NCI-H446 treated with DMSO at 0.1 percent for 48 hours (cell line): ENCODE measurements around the gene SLC22A17.

Experiments used
- DNase-seq: peaks from one replicate; lab custom pipeline; 2025; lab: John Stamatoyannopoulos, UW

SLC22A17 gene

DNA sequence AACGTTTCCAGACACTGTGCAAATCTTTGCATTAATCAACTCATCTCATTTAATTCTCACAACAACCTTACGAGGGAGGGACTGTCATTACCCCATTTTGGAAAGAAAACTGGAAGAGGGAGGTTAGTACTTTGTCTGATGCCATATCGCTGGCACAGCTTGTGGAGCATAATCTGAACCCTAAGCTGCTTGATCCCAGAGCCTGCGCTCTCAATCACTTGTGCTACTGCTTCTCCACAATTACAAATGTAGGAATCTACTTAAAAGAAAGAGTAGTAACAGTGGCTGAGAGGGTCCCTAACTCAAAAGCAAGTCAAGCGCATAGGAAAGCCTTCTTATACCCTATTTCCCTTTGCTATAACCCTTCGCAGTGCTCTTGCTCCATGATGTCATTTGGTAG lies 9.1 kb upstream of the SLC22A17 start:
- DNase-seq, result no peak

DNA sequence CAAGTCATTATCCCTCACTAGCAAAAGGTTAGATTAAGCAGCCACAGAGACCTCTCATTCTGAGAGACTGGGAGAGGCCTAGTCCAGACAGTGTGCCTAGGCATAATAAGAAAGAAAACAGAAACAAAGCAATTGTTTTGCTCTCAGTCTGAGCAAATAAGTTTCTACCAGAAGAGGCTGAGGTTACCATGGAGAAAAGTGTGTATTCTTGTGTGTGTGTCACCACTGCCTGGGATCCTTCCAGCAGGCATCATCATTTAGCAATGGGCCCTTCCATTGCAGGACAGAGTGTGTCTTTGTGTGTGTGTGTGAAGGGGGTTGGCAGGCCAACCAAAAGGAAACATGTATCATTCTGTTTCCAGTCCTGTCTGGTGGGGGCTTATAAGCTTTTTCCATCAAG lies 8.6 kb upstream of the SLC22A17 start:
- no peak for DNase-seq

DNA sequence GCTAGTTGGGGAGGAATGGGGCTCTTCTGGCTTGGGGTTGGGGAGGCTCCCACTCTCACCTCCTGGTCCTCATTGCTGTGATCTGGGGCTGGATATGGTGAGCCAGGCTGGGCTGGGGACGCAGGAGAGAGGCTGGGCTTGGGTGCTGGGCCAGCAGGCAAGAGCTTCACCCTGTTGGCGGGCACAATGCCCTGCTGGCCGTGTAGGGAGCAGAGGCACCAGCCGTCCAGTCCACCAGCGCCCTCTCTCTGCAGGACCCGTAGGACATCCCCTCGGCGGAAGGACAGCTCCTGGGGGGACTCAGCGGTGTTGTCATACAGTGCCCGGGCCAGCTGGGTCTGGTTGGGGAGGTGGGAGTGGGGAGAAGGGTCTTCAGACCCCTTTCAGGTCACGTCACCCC lies 7.8 kb upstream of the SLC22A17 start:
- DNase-seq, result no peak

DNA sequence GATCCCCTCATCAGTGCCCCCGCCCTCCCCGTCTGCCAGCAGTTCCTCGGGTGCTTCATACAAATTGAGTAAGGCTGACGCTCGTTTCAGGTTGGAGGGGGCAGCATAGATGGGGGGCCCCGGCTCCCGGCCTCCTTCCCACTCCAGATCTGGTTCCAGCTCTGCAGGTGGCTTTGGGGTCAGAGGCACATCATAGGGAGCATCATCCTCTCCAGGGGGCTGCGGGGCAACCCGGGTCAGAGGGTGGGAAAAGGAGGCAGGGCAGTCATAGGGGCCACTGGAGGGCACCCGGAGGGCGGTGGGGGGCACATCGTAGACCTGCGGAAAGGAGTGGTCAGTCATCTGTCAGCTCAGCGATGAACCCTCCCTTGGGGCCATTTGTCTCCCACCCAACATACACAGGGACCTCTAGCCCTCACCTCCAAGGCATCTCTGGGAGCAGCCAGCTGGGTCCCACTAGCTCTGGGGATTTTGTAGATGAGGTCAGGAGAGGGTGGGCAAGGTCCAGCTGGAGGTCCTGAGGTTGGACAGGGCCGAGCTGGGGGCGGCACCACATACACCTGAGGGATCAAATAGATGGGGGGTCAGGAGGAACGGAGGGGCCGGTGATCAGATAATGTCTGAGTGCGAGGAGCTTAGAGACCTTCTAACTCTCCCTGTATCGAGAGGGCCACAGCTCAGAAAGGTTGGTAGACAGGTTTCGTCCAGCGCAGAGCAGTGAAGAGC lies 7.2 kb upstream of the SLC22A17 start:
- DNase-seq, result no peak

DNA sequence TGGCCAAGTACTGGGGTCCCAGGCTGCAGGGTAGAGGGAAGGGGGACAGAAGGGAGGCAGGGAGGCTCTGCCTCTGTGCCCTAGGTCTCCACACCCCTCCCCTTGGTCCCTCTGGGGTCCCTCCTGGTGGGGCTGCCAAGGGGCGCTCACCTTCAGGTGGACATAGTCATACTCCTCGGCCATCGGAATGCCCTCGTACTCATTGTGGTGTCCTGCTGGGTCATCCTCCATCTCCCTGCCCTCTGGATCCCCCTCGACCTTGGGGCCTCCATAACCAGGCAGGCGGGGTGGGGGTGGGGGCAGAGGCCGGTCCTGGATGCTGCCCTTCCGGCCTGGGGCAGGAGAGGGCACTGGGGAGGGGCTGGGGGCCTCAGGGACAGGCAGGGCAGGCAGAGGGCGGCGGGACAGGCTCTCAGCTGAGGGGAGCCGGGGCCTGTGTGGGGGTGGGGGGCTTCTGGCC lies 6.5 kb upstream of the SLC22A17 start:
- DNase-seq, result no peak

DNA sequence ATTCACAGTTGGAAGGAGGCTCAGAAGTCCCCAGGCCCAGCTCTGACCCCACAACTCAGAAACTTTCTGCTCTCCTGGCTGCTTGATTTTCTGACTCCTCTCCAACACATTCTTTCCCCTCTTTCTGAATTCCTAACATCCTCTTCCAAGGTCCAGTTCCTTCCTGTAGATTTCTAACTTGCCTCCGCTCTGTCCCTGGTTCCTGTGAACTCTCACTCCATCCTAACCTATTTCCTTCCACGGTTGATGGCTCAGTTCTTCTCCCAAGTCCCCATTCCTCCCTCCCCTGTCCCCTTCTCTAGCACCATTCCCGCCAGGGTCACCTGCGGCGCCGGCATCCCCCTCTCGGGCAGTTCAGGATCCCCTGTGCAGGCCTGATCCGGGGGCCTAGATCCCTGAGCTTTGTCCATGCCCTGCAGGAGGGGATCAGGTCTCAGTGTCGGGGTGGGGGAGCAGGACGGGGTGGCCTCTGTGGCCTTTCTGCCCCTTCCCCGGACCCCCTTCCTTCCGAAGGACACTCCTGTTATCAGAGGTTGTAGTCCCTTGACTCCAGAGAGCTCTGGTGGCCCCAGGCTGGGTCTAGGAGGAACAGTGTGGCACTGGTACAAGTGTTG lies 6.0 kb upstream of the SLC22A17 start:
- no peak for DNase-seq

DNA sequence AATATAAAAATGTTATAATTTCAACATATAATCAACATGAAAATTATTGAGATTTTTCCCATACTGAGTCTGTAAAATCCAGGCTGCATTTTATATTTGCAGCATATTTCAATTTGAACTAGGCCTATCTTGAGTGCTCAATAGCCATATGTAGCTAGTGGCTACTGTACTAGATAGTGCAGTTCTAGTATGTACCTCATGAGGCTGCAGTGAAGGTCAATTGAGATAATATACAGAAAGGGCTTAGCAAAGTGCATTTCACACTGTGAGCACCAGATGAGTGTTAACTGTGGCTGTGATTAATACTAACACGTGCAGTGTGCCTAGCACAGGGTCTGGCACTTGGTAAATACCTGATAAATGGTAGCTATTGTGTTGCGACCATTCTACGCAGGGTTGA lies 5.4 kb upstream of the SLC22A17 start:
- no peak for DNase-seq

DNA sequence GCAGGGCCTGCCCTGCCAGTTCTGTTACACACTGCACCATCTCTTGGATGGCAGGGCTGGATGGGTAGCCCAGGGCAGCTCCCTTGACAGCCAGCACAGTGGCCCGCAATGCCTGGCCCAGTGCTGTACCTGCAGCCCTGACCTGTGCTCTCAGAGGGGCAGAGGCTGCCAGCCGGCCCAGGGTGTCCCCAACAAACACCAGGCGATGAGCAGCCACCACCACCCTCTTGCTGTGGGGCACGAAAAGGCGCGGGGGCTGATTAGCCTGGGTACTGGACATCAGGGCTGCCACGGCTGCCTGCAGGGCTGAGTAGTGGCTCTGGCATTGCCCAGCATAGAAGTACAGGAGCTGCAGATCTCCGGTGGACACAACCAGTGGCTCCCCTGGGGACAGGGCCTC lies 4.6 kb upstream of the SLC22A17 start:
- DNase-seq, result no peak

DNA sequence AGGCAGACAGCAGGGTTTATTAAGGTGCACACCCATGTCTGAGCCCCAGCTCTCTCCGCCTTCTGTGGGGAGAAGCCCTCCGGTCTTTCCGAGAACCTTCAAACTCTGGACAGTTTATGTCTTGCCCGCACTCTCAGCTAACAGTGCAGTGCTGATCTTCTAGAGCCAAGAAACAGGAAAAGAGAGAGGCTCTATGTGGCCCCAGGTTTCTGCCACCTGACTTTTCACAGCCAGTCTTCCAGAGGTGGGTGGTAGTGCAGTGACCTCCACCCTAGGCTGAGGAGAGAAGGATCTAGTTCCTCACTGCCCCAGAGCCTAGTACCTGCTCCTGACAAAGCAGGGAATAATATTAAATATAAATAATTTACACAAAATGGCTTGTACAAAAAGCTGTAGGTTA lies 4.0 kb upstream of the SLC22A17 start:
- no peak for DNase-seq

DNA sequence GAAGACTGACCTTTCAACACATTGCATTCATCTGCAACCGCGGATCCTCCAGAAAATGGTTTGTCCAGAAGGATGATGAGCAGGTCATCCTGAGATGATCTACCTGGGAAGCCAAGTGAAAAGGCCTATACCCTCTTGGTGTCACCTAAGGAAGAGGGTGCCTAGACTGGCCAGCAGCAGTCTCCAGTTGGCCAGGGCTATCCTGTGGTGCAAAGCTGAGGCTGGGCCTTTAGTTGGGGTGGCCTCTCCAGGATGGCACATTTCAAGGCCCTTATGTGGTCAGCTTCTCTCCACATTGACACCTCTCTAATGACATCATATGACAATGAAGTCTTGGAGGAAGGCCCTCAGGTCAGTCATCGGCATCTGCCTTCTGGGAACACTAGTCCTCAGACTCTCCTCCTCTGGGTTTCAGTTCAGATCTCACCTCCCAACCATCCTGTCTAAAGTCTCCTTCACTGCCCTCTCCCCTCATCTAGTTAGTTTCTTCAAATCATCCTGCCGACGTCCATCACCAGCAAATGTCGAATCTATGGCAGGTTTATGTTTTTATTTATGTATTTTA lies 3.3 kb upstream of the SLC22A17 start:
- no peak for DNase-seq

DNA sequence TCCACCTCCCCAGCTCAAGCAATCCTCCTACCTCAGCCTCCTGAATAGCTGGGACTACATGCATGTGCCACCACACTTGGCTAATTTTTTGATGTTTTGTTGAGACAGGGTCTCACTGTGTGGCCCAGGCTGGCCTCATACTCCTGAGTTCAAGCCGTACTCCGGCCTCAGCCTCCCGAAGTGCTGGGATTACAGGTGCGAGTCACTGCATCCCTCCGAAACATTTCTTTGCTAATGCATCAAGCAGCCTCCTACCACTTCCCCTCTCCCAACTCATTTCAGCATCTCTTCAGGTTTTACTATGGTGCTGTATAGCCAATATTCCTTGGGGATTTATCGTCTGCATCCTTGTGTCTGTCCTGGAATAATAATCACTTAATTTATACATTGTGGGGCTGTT lies 2.3 kb upstream of the SLC22A17 start:
- DNase-seq, result no peak

DNA sequence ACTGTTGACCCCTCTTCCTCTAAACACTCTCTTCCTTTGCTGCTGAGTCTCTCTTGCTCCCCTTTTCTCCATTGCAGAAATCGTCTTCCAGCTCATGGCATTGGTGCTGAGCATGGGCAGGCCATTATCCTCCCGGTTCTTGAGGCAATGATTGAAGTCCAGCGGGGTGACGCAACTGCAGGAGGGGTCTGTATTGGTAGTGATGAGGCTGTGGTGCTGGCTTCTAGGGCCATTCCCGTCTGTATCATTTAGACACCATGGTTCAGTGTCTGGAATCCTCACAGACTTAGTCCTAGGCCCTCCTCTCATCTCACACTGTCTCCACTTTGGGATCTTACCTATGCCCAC lies 720 bp upstream of the SLC22A17 start:
- no peak for DNase-seq

DNA sequence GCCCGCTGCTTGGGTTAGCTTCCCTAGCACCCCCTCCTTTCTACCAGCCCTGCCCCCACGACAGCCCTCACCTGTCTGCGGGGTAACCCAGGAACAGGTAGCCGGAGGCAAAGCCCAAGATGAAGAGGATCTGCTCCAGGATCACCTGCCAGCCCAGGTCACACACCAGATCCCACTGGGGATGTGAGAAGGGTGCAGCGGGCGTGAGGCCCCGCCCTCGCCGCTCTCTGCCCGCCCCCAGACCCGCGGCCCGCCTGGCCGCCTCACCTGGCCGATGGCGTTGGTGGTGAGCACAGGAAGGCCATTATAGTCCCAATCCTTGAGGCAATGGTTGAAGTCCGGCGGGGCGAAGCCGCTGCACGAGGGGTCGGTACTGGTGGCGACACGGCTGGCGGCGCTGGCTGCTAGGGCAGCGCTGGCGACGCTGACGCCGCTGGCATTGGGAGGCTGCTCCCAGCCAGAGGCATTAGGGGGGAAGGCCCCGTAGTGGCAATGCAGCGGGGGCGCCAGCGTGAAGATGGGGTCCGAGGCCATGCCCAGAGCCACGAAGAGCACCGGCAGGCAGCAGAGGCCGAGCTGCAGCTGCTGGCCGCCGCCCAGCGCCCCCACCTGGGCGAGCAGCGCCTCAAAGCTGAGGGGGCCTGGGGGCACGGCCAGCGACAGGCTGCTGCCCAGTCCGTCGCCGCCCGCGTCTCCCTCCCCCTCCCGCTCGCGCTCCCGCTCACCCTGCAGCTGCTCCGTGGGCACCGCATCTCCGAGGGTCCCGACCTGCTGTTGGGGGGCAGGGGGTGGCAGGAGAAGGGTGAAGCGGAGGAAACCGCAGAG lies 794 bp downstream of the SLC22A17 start:
- DNase-seq, result no peak

DNA sequence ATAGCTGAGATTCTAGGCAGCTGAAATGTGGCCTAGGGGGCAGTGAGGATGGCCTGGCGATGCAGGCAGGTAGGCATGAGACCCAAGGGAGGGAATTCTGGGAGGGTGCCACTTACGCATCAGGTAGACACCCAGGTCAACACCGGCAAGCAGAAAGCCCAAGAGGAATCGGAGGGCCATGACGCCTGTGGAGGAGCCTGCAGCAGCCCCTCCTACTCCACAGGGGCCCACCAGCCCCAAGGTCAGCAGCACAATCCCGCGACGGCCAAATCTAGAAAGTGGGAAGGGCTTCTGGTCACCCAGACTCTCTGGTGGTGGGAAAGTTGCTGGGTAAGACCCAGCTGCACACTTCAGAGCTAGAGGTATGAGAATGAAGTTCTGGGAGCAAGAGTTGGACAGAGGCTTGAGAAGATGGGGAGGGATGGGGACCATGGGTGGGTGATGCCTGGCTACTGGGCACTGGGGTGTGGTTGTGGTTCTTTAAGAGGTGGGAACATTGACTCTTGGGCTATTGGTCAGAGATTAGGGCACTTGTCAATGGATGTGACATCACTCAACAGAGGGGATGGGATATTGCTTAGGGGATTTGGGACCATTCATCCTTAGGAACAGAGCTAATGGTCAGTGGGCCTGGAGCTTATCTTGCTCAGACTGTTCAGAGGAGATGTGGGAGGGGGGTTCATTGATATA lies 3.4 kb downstream of the SLC22A17 start:
- no peak for DNase-seq

DNA sequence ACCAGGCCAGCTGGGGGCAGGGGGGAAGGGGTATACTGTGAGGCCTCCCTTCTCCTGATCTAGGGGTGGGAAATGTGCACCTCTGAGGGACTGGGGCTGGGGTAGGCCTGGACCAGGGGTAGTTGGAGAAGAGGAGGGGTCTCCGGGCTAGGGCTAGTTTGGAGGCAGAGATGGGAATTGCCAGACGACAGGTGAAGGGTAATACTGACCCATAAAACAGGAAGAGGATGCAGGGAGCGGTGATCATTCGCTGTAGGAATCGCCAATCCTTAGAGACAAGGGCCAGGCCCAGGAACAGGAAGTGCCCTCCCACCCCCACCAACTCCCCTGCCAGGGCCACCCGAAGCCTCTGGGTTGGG lies 4.4 kb downstream of the SLC22A17 start:
- DNase-seq, result no peak

DNA sequence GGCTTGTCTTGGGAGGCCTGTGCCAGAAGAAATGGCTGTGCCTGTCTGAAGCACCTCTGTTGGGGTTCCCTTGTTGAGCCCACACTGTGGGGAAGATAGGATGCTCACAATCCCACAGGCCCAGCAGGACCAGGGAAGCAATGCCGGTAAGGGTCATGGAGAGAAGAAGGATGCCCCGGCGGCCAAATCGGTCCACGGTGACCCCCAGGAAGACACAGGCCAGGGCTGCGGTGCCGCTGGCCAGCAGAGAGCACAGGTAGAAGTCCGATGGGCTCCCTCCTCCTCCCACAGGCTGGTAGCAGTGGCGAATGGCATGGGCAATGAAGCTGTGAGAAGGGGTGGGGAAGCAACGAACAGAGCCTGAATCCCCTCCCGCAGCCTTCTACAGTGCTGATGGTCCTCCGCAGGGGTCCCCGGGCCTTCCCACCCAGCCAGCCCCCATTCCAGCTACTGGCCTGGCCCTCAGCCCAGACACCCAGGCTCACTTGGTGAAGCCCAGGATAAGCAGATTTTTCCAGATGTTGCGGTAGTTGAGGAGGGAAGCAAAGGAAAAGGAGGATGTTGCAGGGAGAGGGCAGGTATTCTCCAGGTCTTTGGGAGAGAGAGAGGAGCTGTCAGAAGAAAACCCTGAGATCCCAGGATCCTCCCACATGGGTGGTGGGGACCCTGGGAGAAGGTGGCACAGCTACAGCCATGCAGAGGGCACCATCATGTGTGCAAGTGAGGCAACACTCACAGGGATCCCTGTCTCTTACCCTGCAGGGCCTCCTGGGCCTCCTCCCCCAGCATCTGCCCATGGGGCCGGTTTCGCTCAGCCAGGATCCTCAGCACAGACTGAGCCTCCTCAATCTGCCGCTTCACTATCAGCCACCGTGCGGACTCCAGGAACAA lies 5.0 kb downstream of the SLC22A17 start:
- DNase-seq, result no peak

DNA sequence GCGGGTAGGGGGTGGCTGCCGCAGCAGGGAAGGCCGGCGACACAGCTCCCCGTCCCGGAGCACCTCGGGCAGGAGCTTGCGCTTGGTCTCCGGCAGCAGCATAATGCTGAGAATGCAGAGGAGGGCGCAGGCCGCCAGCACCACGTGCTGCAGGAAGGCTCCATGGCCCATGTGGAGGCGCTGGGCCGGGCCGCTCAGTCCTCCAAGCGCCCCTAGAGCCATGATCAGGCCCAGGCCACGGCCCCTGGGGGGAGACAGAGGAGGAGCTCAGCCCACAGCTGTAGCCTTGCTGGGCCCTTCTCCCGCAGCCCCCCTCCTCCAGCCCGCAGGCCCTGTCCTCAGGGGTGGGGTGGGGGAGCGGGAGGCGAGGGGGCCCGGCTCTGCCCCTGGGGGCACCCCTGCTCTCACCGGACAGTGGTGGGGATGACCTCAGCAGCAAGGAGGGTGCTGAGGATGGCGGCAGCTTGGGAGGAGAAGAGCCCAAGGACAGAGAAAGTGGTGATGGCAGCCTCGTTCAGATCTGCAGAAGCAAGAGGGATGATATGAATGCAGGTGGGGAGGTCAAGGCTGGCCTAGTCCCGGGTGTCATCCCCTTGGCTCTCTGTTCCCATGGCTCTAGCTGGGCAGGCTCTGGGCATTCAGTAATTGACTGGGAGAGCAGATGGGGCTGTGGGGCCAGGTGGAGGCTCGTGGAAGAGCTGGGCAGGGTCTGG lies 5.8 kb downstream of the SLC22A17 start:
- no peak for DNase-seq

DNA sequence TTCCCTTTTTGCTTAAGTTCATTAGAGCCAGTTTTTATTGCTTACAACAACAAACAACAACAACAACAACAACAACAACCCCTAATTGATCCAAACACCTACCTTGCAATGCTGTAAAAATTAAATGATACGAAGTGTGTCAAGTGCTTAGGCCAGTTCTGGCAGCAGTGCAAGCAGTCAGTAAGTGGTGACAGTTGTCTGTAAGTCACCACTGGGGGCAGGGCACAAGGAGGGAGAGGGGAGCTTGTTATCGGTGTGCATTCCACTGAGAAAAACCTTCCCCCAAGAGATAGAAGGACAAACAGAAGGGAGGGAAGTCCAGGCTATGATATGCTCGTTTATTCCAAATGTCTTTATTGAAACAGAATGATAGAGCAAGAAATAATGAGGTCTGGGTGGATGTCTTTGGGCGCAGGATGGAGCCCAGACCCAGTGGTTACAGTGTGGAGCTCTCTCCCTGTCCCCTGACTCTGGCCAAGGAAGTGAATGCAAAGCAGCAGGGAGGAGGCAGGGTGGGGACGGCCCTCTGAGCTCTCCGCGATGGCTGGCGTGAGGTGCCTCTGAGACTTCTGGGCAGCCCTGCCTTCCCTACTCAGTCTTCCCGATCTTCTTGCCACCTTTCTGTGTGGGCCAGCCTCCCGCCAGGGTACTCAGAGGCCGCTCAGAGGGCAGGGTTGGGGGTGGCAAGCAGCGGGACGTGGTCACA lies 6.5 kb downstream of the SLC22A17 start:
- no peak for DNase-seq

DNA sequence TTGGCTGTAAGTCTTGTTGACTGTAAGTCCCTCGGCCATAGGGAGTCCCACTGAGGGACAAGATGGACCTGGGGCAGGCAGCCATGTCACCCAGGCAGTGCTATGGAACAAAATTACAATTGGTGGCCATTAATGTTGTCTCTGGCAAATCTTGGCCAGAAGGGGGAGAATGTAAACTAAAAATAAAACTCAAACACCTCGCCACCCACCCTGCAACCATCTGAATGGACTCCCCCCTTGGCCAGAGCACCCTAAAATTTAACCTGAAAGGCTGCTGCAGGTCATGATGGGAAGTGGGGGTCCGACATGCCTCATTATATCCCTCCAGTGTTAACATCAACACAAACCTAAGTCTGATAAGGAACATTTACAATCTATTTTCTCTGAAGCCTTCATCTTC lies 8.2 kb downstream of the SLC22A17 start:
- no peak for DNase-seq
